Cardiac fibroblast (primary cell): ENCODE data around the gene TPGS1.
A peak's percentile ranks its signal among the peaks of the same experiment; 100 is the strongest.

Experiments used
- DNase-seq, 2 donors: peaks; one replicate each; pipeline versions ENCODE4 v3.0.0 to v3.0.0-alpha.2; 2010; ENCODE audit warnings: low read depth in 2 of 2
- H3K4me3 ChIP-seq, 2 donors: replicated peaks in 1 of 2; 1 replicate in 1 of 2; 2 replicates in 1 of 2; pipeline ENCODE4 v1.5.1; 2011; ENCODE audit warnings: low read depth in 2 of 2, low read length in 2 of 2, mild to moderate bottlenecking in 2 of 2, moderate library complexity in 1 of 2
- TF ChIP-seq, protein P1 (sequence below): IDR thresholded peaks from one replicate; pipeline ENCODE4 v1.5.1; 2011; ENCODE audit warnings: low read depth, mild to moderate bottlenecking, low read length, inconsistent platforms

Gene TPGS1

DNA sequence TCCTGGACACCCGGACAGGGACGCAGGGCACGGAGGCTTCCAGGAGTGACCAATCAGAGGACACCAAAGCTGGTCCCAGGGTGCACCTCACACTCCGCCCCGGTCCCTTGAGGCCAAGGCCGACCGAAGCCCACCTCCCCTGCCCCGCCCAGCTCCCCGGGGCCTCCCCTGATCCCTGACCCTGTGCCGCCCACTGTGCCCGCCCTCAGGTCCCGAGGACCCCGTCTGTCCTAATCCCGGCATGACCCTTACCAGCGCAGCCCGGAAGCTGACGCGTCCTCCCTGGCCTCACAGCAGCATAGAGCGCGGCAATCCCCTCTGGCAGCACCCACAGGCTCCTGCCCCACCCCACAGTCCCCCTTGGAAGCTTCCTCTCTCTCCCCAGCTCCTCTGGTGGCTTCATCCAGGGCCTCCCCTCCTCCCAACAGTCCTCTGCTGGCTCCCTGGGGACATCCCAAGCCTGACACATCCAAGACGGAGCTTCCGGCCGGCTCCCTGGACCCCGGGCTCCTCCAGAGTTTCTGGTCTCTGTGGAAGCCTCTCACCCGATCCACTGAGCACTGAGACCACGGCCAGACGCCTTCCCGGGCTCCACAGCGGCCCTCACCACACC is 16.9 kb downstream of the TPGS1 start:
- TF ChIP-seq, protein P1, sequence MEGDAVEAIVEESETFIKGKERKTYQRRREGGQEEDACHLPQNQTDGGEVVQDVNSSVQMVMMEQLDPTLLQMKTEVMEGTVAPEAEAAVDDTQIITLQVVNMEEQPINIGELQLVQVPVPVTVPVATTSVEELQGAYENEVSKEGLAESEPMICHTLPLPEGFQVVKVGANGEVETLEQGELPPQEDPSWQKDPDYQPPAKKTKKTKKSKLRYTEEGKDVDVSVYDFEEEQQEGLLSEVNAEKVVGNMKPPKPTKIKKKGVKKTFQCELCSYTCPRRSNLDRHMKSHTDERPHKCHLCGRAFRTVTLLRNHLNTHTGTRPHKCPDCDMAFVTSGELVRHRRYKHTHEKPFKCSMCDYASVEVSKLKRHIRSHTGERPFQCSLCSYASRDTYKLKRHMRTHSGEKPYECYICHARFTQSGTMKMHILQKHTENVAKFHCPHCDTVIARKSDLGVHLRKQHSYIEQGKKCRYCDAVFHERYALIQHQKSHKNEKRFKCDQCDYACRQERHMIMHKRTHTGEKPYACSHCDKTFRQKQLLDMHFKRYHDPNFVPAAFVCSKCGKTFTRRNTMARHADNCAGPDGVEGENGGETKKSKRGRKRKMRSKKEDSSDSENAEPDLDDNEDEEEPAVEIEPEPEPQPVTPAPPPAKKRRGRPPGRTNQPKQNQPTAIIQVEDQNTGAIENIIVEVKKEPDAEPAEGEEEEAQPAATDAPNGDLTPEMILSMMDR: no peak
- H3K4me3 ChIP-seq: peak overlapping the region in 1 of 2 donors; percentile 10
- DNase-seq: peak; percentile 18 to 58

DNA sequence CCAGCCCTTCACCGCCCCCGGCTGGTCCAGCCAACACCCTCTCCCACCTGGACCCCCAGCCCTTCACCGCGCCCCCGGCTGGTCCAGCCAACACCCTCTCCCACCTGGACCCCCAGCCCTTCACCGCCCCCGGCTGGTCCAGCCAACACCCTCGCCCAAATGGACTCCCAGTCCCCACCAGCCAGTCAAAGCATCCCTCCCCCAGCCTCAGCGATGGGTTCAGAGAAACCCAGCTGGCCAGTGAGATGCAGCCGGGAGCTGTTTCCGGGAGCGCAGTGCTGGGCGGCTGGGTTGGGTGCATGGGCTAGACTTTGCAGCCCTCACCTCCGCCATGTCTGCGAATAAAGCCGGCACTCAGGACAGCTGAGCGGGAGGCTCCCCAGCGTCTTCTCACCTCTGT is 17.7 kb downstream of the TPGS1 start:
- no peak for DNase-seq
- TF ChIP-seq, protein P1: no peak
- H3K4me3 ChIP-seq: no peak overlapping the region

DNA sequence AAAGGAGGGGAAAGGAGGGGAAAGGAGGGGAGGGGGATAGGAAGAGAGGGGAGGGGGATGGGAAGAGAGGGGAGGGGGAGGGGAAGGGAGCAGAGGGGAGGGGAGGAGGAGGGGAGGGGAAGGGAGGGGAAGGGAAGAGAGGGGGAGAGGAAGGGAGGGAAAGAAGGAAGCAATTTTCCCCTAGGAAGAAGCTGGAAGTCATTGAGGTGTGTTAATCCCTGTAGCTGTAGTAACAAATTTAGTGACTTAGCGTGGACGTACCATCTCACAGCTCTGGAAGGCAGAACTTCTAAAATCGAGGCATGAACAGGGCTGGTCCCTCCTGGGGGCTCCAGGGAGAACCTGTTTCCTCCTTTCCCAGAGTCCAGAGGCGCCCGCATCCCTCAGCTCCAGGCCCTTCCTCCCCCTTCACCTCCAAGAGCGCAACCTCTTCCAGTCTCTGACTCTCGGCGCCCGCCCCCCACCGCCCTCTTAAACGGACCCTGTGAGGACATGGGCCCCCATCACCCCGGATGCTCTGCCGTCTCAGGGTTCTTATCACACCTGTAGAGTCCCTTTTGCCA is 18.6 kb downstream of the TPGS1 start:
- DNase-seq: no peak
- H3K4me3 ChIP-seq: no peak overlapping the region
- TF ChIP-seq, protein P1: no peak

DNA sequence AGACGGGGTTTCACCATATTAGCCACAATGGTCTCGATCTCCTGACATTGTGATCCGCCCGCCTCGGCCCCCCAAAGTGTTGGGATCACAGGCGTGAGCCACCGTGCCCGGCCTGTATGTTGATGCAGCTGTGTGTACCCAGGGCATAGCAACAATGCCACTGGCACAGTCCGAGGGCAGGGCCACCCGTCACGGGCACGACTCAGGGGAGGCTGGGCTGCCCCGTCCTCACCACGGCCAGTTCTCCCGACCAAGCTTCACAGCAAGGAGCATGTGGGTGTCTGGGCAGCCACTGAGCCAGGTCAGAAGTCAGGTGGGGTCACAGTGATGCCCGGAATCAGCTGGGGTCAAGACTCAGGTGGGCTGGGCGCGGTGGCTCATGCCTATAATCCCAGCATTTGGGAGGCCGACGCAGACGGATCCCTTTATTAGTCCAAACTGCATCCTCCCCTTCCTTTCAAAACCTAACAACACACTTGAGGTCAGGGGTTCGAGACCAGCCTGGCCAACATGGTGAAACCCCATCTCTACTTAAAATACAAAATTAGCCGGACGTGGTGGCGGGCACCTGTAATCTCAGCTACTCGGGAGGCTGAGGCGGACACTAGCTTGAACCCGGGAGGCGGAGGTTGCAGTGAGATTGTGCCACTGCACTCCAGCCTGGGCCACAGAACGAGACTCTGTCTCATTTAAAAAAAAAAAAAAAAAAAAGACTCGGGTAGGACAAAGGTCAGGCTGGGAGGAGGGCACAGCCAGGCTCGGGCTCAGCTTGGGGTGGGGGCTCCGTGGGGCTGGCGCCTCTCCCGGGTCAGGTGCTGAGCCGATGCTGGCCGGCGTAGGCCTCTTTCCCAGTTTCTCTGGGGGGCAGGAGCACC is 23.1 kb downstream of the TPGS1 start:
- DNase-seq: no peak
- TF ChIP-seq, protein P1: no peak
- peak overlapping the region; percentile 69 to 79 for H3K4me3 ChIP-seq

DNA sequence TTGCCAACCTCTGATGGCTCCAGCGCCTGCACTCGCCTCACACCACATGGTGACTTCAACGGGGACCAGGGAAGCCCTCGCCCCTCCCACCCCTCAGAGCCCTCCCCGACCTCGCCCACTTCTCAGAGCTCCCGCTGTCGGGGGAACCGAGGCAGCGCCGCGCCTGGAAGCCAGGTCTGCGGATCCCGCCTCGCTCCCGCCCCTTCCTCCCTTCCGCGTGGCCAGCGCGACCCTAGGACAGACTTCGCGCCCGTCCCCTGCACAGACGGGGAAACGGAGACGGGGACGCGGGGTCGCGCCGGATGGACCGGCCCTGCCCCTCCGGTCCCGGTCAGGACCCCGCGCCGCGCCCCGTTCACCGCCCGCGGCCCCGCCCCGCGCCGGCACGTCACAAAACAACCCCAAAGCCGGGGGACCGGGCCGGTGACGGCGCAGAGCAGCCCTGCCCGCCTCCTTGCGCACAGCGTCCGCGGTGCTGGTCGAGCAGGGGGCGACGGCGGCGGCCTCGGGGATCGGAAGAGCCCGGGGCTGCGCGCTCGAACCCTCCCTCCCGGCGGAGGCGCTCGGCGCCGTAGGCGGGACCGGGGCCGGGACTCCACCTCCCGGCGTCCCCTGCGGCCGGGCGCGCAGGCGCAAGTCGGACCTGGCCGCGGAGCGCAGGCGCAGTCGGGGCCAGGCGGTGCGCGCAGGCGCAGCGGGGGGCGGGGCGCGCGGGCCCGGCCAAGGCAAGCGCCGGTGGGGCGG is 23.9 kb downstream of the TPGS1 start:
- DNase-seq: peak; percentile 72 to 87
- TF ChIP-seq, protein P1: no peak
- H3K4me3 ChIP-seq: peak overlapping the region; percentile 69 to 88

DNA sequence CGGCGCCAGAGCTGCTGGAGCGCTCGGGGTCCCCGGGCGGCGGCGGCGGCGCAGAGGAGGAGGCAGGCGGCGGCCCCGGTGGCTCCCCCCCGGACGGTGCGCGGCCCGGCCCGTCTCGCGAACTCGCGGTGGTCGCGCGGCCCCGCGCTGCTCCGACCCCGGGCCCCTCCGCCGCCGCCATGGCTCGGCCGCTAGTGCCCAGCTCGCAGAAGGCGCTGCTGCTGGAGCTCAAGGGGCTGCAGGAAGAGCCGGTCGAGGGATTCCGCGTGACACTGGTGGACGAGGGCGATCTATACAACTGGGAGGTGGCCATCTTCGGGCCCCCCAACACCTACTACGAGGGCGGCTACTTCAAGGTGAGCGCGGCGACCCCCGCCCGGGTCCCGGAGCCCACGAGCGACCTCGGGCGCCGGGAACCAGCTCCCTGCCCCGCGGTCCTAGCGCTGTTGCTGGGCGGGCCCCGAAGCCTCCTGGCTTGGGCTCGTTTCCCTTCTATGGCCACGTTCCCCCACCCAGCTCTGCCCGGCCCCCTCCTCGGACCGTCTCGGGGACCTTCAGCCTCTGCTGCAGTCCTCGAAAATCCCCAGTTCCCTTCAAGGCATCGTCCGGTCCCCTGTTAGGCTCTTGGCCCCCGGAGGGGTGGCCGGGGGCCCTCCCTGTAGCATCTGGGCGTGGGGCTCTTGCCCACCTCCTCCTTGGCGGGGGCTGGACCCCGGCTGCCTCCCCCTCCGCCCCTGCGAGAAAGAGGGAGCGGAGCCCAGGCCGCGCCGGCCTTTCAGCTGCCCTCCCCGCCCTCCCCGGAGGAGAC is 24.7 kb downstream of the TPGS1 start, which contains the start of gene CDC34:
TSS of gene CDC34 (plus strand) at position 8 of the 808 bp plus-strand sequence. CDS start at position 180, 172 bp downstream.
- no peak for DNase-seq
- peak within 1 kb of the TSS; percentile 88 to 96 for H3K4me3 ChIP-seq
- TF ChIP-seq, protein P1: no peak
